Fibroblast of skin of back (primary cell): ENCODE measurements around the gene SPTBN5.

Experiments
- DNase-seq: peaks from one replicate; pipeline ENCODE4 v3.0.0-alpha.2; 2013

Gene SPTBN5

DNA sequence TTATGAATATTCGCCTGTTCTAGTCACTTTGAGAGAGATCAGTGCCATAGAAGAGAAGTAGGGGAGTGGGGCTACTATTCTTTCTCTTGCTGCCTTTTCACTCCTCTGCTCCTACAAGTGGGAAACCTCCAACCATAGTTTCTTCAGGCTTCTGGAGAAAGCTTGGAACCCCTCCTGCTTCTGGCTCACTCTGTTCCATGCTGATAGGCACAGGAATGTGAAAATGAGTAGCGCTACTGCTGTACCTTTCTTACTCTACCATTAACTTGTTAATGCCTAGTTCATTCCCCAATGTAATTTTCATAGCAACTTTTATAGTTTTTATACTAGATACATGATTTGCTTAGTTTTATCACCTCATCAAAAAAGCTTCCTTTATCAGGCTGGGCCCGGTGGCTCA lies 92.7 kb downstream of the SPTBN5 start:
- DNase-seq, result no peak

DNA sequence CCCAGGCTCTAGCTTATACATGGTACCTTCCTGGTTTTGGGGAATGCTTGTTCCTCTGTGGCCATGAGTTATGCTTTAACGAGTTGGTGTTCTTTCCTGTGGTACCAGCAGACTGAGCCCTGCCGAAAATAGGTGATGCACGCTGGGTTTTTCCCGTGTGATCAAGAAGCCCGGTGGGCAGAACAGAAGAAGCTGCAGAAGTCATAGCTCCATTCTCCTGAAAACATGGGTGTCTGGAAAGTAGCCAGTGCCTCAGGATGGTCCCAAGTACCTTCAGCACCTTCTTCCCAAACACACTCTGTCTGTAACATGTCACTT lies 94.4 kb downstream of the SPTBN5 start:
- no peak for DNase-seq

GRCh38 chr15:41798607-41799487 lies 95.0 kb downstream of the SPTBN5 start:
- DNase-seq, result no peak
